CD4-positive, alpha-beta memory T cell (primary cell): ENCODE measurements around the gene TBRG1. TPM values are rescaled to one million over a fixed set of nuclear protein-coding genes. Genes with fewer than 3 reads are reported as not detected.
"Not testable (repeated sequence)": the region's sequence is repeated elsewhere in the genome, so short reads cannot be mapped to it uniquely, and the experiment has no call there.

Source experiments
- CTCF ChIA-PET: fragments of 350-600 bp; sonication (Branson Sonifier 250); formaldehyde crosslinking; loops from one replicate; lab custom pipeline; 2021; ENCODE audit warnings: inconsistent platforms; ENCODE audit not compliant: partially characterized antibody; lab: Charles Lee
- POLR2A ChIA-PET: fragments of 350-600 bp; sonication (Branson Sonifier 250); formaldehyde crosslinking; loops from one replicate; lab custom pipeline; 2021; ENCODE audit not compliant: partially characterized antibody; lab: Charles Lee
- DNase-seq, 5 donors: peaks; one replicate each; pipeline versions ENCODE4 v3.0.0 to v3.0.0-alpha.2; 2020 to 2022; ENCODE audit warnings: mixed read lengths in 1 of 5
- H3K27ac ChIP-seq: one replicate; pipeline ENCODE4 v1.7.0; 2013; ENCODE audit warnings: low read depth, low read length
- H3K27me3 ChIP-seq: 2 replicates; pipeline ENCODE4 v1.7.0; 2013; ENCODE audit warnings: mild to moderate bottlenecking, low read length, moderate library complexity; ENCODE audit not compliant: insufficient read depth
- H3K36me3 ChIP-seq: 2 replicates; pipeline ENCODE4 v1.7.0; 2013; ENCODE audit warnings: mild to moderate bottlenecking, low read length, moderate library complexity; ENCODE audit not compliant: insufficient read depth
- H3K4me1 ChIP-seq: 2 replicates; pipeline ENCODE4 v1.7.0; 2013; ENCODE audit warnings: mild to moderate bottlenecking, low read length, moderate library complexity; ENCODE audit not compliant: insufficient read depth
- H3K4me3 ChIP-seq, 2 donors: one replicate each; pipeline ENCODE4 v1.7.0; 2013; ENCODE audit warnings: low read length in 2 of 2, mild to moderate bottlenecking in 1 of 2
- H3K9me3 ChIP-seq, 2 donors: one replicate each; pipeline ENCODE4 v1.7.0; 2013; ENCODE audit warnings: low read length in 2 of 2, control low read depth in 1 of 2; ENCODE audit not compliant: control insufficient read depth in 1 of 2
- H3K27ac Mint-ChIP-seq, 7 donors: one replicate each; pipeline ENCODE4 v1.8.0; 2020 to 2021; ENCODE audit warnings: mixed read lengths in 7 of 7, mild to moderate bottlenecking in 6 of 7, inconsistent platforms in 3 of 7, moderate library complexity in 3 of 7
- H3K27me3 Mint-ChIP-seq, 2 donors: one replicate each; pipeline ENCODE4 v1.8.0; 2020 to 2021; ENCODE audit warnings: mixed read lengths in 2 of 2
- H3K36me3 Mint-ChIP-seq, 2 donors: one replicate each; pipeline ENCODE4 v1.8.0; 2020 to 2021; ENCODE audit warnings: mixed read lengths in 2 of 2, inconsistent platforms in 1 of 2, mild to moderate bottlenecking in 1 of 2
- H3K4me1 Mint-ChIP-seq, 4 donors: one replicate each; pipeline ENCODE4 v1.8.0; 2020 to 2021; ENCODE audit warnings: mixed read lengths in 4 of 4, mild to moderate bottlenecking in 1 of 4
- H3K4me3 Mint-ChIP-seq, 8 donors: one replicate each; pipeline ENCODE4 v1.8.0; 2020 to 2021; ENCODE audit warnings: mixed read lengths in 8 of 8, mild to moderate bottlenecking in 7 of 8, moderate library complexity in 6 of 8, inconsistent platforms in 3 of 8
- H3K9me3 Mint-ChIP-seq, 8 donors: one replicate each; pipeline ENCODE4 v1.8.0; 2020 to 2021; ENCODE audit warnings: mixed read lengths in 8 of 8, mild to moderate bottlenecking in 5 of 8, inconsistent platforms in 3 of 8, moderate library complexity in 1 of 8
- intact Hi-C: fragments of 100-400 bp; cut with micrococcal nuclease; formaldehyde crosslinking; loops from one replicate; pipeline ENCODE4 v1.15.1; 2023
- polyA plus RNA-seq, 2 donors: library from polyadenylated mRNA; unstranded; fragments of 300-500 nt; fragmentation: Illumina TruSeq; gene quantifications; one replicate each; pipeline ENCODE4 v1.2.3, GENCODE V29; 2021
- total RNA-seq, 2 experiments: library from RNA; stranded (reverse); gene quantifications; one replicate each; pipeline ENCODE4 v1.2.3, GENCODE V29; 2021

Gene TBRG1
- total and polyA plus RNA-seq, 4 experiments from 2014 or later: 34.6 to 75.8 (median 55.8) TPM

GRCh38 chr11:124602193-124602592 lies 20.5 kb upstream of the TBRG1 start:
- DNase-seq: no peak
- ChIA-PET CTCF (interaction anchor here (0.7 kb wide), 1 partner anchor 17 kb away, joined by 3 read pairs; no protein-coding TSS in a partner anchor), POLR2A (no interaction called here)
- H3K9me3 ChIP-seq: no peaks in the 10 kb centered on the region
- no peaks in the 10 kb centered on the region for H3K36me3 ChIP-seq
- H3K4me3 ChIP-seq: no peak overlapping the region
- H3K4me1 ChIP-seq: no peaks in the 10 kb centered on the region
- Mint-ChIP-seq H3K36me3 (no peaks in the 10 kb centered on the region), H3K27me3 (peaks cover 14 to 16% of the 10 kb centered on the region in 2 donors), H3K4me3 (no peak overlapping the region), H3K4me1 (no peaks in the 10 kb centered on the region), H3K27ac (no peak overlapping the region), H3K9me3 (peaks cover 0 to 5% (median 0%) of the 10 kb centered on the region in 8 donors)
- no peaks in the 10 kb centered on the region for H3K27me3 ChIP-seq
- H3K27ac ChIP-seq: no peak overlapping the region
- intact Hi-C loops: no loop called here

- H3K27me3 ChIP-seq, H3K4me3 Mint-ChIP-seq, H3K4me1 Mint-ChIP-seq, POLR2A ChIA-PET, H3K4me1 ChIP-seq, H3K9me3 Mint-ChIP-seq, H3K27ac Mint-ChIP-seq, intact Hi-C loops, H3K27ac ChIP-seq, H3K9me3 ChIP-seq, H3K4me3 ChIP-seq, H3K36me3 ChIP-seq, H3K36me3 Mint-ChIP-seq, DNase-seq: not testable (repeated sequence)
- H3K27me3 Mint-ChIP-seq: peaks cover 14 to 15% of the 10 kb centered on the region in 2 donors
- CTCF ChIA-PET: interaction anchor here (0.7 kb wide), 1 partner anchor 18 kb away, joined by 3 read pairs; no protein-coding TSS in a partner anchor
Observed at GRCh38 chr11:124602723-124603122, 19.9 kb upstream of the TBRG1 start.

GRCh38 chr11:124605719-124606118 lies 16.9 kb upstream of the TBRG1 start:
- H3K27me3 ChIP-seq: no peaks in the 10 kb centered on the region
- H3K4me3 ChIP-seq: no peak overlapping the region
- intact Hi-C loops: no loop called here
- Mint-ChIP-seq H3K36me3 (no peaks in the 10 kb centered on the region), H3K27me3 (peaks cover 7 to 9% of the 10 kb centered on the region in 2 donors), H3K4me3 (no peak overlapping the region), H3K9me3 (no peaks in the 10 kb centered on the region), H3K27ac (no peak overlapping the region), H3K4me1 (no peaks in the 10 kb centered on the region)
- H3K9me3 ChIP-seq: no peaks in the 10 kb centered on the region
- no peak for DNase-seq
- no peak overlapping the region for H3K27ac ChIP-seq
- POLR2A ChIA-PET: no interaction called here
- H3K36me3 ChIP-seq: no peaks in the 10 kb centered on the region
- CTCF ChIA-PET: no interaction called here
- H3K4me1 ChIP-seq: no peaks in the 10 kb centered on the region

- no peak overlapping the region for H3K4me3 Mint-ChIP-seq
- Histone ChIP-seq H3K27me3 (no peaks in the 10 kb centered on the region), H3K36me3 (no peaks in the 10 kb centered on the region), H3K4me1 (no peaks in the 10 kb centered on the region), H3K9me3 (no peaks in the 10 kb centered on the region), H3K4me3 (no peak overlapping the region), H3K27ac (no peak overlapping the region)
- intact Hi-C loops: no loop called here
- H3K9me3 Mint-ChIP-seq: no peaks in the 10 kb centered on the region
- no peak for DNase-seq
- peaks cover 0 to 11% (median 2%) of the 10 kb centered on the region in 4 donors for H3K4me1 Mint-ChIP-seq
- ChIA-PET CTCF (no interaction called here), POLR2A (no interaction called here)
- no peak overlapping the region for H3K27ac Mint-ChIP-seq
- H3K27me3 Mint-ChIP-seq: peaks cover 0 to 2% of the 10 kb centered on the region in 2 donors
- H3K36me3 Mint-ChIP-seq: no peaks in the 10 kb centered on the region
Observed at GRCh38 chr11:124608147-124608546, 14.5 kb upstream of the TBRG1 start.

- no peak for DNase-seq
- Histone ChIP-seq H3K27me3 (no peaks in the 10 kb centered on the region), H3K4me1 (no peaks in the 10 kb centered on the region), H3K9me3 (no peaks in the 10 kb centered on the region), H3K36me3 (no peaks in the 10 kb centered on the region), H3K4me3 (no peak overlapping the region), H3K27ac (no peak overlapping the region)
- no peaks in the 10 kb centered on the region for H3K9me3 Mint-ChIP-seq
- ChIA-PET CTCF (interaction anchor here (0.9 to 2.0 kb wide), 2 partner anchors 12 to 25 kb away, joined by 3 to 5 read pairs; partner anchors contain the start of gene TBRG1), POLR2A (interaction anchor here (0.7 kb wide), 1 partner anchor 13 kb away, joined by 3 read pairs; the partner anchor contains the start of gene TBRG1)
- H3K27ac Mint-ChIP-seq: no peak overlapping the region
- peaks cover 4% of the 10 kb centered on the region in 2 donors for H3K27me3 Mint-ChIP-seq
- intact Hi-C loops: no loop called here
- H3K36me3 Mint-ChIP-seq: no peaks in the 10 kb centered on the region
- H3K4me3 Mint-ChIP-seq: no peak overlapping the region
- H3K4me1 Mint-ChIP-seq: peaks cover 0 to 11% (median 3%) of the 10 kb centered on the region in 4 donors
Observed at GRCh38 chr11:124610295-124610694, 12.4 kb upstream of the TBRG1 start.

- no peak for DNase-seq
- CTCF ChIA-PET: interaction anchor here (0.9 to 2.0 kb wide), 2 partner anchors 11 to 26 kb away, joined by 3 to 5 read pairs; partner anchors contain the start of gene TBRG1
Observed at GRCh38 chr11:124611064-124611463, 11.6 kb upstream of the TBRG1 start, which contains the start of gene PANX3. Gene PANX3, plus strand, starts transcription at chr11:124611428. Its CDS starts 129 bp downstream, at chr11:124611557.

GRCh38 chr11:124612045-124612444 lies 10.6 kb upstream of the TBRG1 start:
- Histone ChIP-seq H3K27ac (no peak overlapping the region), H3K9me3 (no peaks in the 10 kb centered on the region), H3K4me3 (no peak overlapping the region), H3K27me3 (no peaks in the 10 kb centered on the region), H3K4me1 (no peaks in the 10 kb centered on the region), H3K36me3 (no peaks in the 10 kb centered on the region)
- peaks cover 4 to 11% of the 10 kb centered on the region in 2 donors for H3K27me3 Mint-ChIP-seq
- H3K4me1 Mint-ChIP-seq: peaks cover 0 to 11% (median 3%) of the 10 kb centered on the region in 4 donors
- intact Hi-C loops: no loop called here
- no peak for DNase-seq
- ChIA-PET POLR2A (no interaction called here), CTCF (interaction anchor here (0.7 to 2.0 kb wide), 2 partner anchors 27 to 184 kb away, joined by 3 to 5 read pairs; no protein-coding TSS in a partner anchor)
- peak overlapping the region in 2 of 7 donors; percentile 47 to 49 for H3K27ac Mint-ChIP-seq
- no peaks in the 10 kb centered on the region for H3K36me3 Mint-ChIP-seq
- H3K4me3 Mint-ChIP-seq: no peak overlapping the region
- H3K9me3 Mint-ChIP-seq: no peaks in the 10 kb centered on the region

More at GRCh38 chr11:124611064-124611463, 11.6 kb upstream of the TBRG1 start, which contains the start of gene PANX3:
- Histone ChIP-seq H3K4me1 (no peaks in the 10 kb centered on the region), H3K27me3 (no peaks in the 10 kb centered on the region), H3K36me3 (no peaks in the 10 kb centered on the region), H3K9me3 (no peaks in the 10 kb centered on the region), H3K27ac (no peak within 1 kb of the TSS), H3K4me3 (no peak within 1 kb of the TSS)
- H3K4me3 Mint-ChIP-seq: no peak within 1 kb of the TSS
- H3K27ac Mint-ChIP-seq: peak within 1 kb of the TSS in 3 of 7 donors; percentile 19 to 49 (median 47)
- H3K9me3 Mint-ChIP-seq: no peaks in the 10 kb centered on the region
- H3K4me1 Mint-ChIP-seq: peaks cover 0 to 11% (median 3%) of the 10 kb centered on the region in 4 donors
- H3K27me3 Mint-ChIP-seq: peaks cover 4 to 6% of the 10 kb centered on the region in 2 donors
- POLR2A ChIA-PET: no interaction called here
- H3K36me3 Mint-ChIP-seq: no peaks in the 10 kb centered on the region
- intact Hi-C loops: no loop called here
